HL-60/S4 treated with retinoic acid at 250 ng/mL for 4 days and 3 days (cell line): ENCODE data around the gene ANKFY1.

ENCODE experiments used
- in situ Hi-C: fragments of 300-500 bp; cut with MboI; formaldehyde crosslinking; loops from 2 replicates; pipeline ENCODE4 v1.7.0; 2022; ENCODE audit warnings: low sequenced_read_pairs

Gene ANKFY1

DNA sequence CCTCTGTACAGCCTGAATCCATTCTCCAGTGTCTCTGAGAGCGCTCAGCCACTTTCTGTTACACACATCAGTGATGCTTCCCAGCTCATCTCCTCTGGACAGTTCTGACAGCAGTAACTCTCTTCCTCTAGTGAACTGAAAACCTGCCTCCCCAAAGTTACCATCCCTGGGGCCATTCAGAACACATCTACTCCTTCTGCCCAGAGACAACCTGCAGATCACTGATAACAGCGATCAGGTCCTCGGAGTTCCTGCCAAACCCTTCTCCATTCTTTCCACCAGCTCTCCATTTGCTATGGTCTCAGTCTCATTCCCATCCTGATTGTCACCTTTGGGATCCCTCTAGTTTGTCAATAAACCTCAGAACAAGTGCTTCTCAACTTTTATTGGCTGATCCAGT lies 128.3 kb downstream of the ANKFY1 start:
- in situ Hi-C loops = no loop called here

DNA sequence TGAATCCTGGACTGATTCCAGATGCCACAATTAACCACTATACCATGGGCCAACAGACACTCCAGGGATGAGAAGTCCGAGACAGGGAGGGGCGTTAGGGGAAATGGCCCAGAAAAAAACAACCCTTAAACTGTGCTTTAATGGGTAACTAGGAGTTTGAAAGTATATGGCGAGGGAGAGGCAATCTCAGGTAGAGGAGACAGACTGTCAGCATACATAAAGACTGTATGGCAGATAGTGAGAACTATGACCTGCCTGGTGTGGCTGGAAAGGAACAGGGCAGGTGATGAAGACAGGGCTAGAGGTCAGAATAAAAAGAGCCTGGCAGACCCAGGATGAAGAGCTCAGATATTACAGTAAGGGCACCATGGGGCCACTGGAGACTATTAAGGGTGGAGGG lies 129.1 kb downstream of the ANKFY1 start:
- in situ Hi-C loops = no loop called here

DNA sequence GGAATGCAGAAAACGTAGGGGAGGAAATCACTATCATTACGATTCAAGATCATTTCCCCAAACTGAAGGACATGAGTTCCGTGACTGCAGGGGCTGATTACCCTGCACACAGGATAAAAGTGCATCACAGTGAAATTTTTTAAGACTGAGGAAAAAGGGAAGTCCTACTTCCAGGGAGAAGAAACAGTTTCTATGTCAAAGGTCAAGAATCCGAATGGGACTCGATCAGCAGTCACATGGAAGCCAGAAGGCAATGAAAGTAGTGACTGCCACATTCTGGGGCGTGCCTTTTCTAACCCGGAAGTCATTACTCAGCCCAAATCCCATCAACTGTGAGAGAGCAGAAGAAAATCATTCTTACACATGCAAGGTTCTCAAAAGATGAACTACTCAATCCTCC lies 133.1 kb downstream of the ANKFY1 start:
- in situ Hi-C loops = no loop called here

DNA sequence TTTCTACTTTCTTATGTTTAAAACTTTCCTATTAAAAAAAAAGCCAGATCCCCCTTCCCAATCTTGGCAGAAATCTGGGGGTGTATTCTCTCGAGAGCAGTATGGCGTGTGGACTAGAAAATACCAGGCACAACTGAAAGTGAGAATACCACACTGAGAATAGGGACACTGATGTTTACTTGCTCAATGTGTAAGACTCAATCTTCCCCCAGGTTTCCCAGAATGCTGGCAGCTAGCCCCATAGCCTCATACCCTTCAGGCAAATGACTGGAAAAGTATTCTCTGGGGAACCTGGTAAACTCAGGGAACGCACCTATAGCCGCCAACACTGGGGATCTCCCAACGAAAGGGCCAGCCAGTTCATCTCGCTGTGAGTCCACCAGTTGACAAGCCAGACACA lies 136.2 kb downstream of the ANKFY1 start:
- in situ Hi-C loops = no loop called here

DNA sequence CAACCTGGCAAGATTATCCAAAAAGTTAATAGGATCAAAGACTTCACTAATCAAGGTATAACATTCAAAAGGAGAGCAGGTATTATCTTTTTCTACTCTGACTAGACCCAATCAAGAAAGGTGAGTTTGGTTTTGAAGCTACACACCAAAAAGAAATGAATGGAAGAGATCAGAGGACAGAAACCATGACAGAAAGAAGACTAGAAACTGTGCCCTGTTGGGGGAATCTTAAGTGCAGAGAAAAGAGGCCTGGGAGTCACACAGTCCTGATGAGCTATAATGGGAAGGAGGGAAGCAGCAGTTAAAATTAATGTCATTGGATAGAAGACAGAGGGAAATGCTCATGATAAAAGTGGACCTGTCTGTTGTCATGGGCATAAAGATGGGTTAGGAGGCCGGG lies 138.2 kb downstream of the ANKFY1 start:
- in situ Hi-C loops = no loop called here

DNA sequence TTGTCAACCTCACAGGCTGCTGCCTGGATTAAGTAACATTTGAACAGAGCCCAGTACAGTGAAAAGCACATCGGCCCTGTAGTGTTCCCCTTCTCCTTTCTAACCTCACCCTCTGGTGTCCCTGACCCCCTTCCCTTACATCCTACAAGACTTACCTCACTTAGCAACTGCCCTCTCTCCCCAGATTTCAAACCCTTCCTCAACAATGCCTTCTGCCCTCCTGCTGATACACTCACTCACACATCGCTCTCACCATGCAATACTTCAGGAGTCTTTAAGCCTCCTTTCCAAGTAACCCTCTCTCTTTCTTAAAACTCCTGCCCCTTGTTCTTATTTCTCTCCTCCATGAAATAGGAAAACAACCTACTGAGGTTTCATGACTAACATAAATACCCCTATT lies 138.8 kb downstream of the ANKFY1 start:
- in situ Hi-C loops = no loop called here

DNA sequence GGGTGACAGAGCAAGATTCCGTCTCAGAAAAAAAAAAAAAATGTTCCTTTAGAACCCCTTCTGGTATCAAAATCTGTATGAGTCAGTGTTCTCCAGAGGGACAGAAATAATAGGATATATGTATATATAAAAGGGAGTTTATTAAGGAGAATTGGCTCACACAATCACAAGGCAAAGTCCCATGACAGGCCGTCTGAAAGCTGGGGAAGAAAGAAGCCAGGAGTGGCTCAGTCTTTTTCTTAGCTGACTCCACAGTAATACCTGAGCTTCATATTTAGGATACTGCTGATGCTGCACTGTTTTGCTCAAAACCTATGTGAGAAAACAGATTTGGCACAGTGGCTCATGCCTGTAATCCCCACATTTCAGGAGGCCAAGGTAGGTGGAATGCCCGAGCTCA lies 143.4 kb downstream of the ANKFY1 start:
- in situ Hi-C loops = no loop called here

DNA sequence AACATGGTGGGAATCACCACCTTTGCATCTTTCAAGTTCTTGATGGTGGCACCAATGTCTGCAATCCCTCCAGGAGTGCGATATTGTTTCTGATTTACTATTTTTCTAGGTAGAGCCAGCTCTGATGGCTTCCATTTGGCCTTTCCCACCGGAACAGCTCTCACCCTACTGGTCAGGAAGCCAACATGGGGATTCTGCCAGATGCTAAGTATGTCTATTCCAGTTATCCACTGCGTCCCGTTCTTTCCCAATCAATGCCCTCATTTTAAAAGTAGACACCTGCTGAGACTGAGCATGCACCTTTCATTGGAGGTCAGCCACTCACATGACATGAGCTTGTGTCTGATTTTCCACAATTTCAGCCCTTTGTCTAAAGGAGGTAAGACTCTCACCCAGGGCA lies 144.5 kb downstream of the ANKFY1 start:
- in situ Hi-C loops = no loop called here

DNA sequence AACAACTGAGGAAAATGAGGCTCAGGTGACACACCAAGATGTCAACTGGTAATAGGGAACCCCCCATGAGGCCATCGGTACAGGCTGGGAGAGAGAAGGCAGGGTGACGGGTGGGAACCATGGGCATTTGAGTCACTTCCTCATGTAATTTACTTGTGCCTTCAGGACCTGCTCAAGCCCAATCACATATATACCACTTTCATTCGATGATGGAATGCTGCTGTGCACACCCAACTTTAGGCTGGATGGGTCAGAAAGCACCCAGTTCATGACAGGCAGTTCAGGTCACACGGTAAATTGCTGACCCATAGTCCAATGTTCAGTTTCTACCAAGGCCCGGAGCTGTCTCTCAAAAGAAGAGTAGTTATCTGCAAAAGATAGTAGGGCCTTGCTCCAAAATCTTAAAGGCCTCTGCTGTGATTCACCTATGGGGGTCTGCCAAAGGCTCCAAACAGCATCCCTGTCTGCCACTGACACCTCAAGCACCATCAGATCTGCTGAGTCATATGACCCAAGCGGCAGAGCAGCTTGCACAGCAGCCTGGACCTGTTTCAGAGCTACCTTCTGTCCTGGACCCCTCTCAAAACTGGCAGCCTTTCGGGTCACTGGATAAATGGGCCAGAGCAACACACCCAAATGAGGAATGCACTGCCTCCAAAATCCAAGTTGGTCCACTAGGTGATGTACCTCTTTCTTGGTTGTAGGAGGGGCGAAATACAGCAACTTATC lies 145.6 kb downstream of the ANKFY1 start:
- in situ Hi-C loops = no loop called here

DNA sequence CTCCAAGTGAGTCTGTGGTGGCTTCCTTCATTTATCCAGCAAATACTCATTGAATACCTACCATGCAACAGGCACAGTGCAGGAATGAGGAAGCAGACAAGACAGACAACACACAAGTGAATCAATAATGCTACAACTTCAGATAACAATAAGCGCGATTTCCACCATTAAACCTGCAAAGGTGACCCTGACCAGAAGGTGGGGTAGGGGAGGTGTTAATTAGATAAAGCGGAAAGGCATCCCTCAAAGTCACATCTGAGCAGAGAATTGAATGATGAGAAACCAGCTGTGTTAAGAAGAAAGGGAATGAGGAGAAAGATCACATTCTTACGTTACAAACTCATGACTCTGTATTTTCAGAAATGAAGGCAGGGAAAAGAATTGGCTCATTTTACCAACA lies 147.3 kb downstream of the ANKFY1 start:
- in situ Hi-C loops = no loop called here
